Measurements from ENCODE around the gene SLC39A12.

GRCh38 chr10:18010050-18010449 is 58.3 kb downstream of the SLC39A12 start:
- TF ChIP-seq CTCF (IDR thresholded peaks at IDR 0.05) (no peak), POLR2A (IDR thresholded peaks at IDR 0.05) (no peak)

All from esophagus squamous epithelium (tissue), 4 donors.